Subcutaneous adipose tissue (tissue), 4 donors: ENCODE data around the gene ACADVL. TPM values are rescaled to one million over a fixed set of nuclear protein-coding genes. Genes with fewer than 3 reads are reported as not detected.

ENCODE experiments used
- total RNA-seq, 4 donors: library from RNA; depleted of rRNA; stranded (reverse); fragments of >200 nt; gene quantifications; one replicate each; pipeline ENCODE4 v1.1.0, GENCODE V29; 2016
- TF ChIP-seq, protein P1 (sequence below): fragments of 450-650 bp; IDR thresholded peaks from one replicate; pipeline ENCODE4 v1.5.1; 2016; ENCODE audit warnings: low read depth, mild to moderate bottlenecking, control low read depth, antibody characterized with exemption, moderate library complexity

The ACADVL gene
- total RNA-seq, 4 donors from 2014 or later: 533 to 1,103 (median 672) TPM

DNA sequence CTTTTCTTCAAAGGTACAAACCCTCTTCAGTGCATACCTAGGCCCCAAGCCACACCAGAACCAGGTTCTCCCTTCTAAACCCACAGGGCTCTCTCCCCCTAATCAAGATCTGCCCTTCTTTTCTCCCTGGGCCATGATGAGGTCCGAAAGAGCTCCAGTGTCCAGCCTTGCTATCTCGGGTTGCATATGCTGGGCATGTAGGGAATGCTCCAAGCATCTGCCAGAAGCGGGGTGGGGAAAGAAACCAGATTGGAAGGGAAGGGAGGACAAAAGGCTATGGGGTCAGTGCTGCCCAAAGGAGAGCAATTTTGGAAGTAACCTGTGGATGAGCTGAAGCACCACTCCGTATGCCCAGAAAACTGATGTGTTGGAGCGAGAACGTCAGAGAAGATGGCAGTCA lies 29.5 kb downstream of the ACADVL start:
- TF ChIP-seq, protein P1, sequence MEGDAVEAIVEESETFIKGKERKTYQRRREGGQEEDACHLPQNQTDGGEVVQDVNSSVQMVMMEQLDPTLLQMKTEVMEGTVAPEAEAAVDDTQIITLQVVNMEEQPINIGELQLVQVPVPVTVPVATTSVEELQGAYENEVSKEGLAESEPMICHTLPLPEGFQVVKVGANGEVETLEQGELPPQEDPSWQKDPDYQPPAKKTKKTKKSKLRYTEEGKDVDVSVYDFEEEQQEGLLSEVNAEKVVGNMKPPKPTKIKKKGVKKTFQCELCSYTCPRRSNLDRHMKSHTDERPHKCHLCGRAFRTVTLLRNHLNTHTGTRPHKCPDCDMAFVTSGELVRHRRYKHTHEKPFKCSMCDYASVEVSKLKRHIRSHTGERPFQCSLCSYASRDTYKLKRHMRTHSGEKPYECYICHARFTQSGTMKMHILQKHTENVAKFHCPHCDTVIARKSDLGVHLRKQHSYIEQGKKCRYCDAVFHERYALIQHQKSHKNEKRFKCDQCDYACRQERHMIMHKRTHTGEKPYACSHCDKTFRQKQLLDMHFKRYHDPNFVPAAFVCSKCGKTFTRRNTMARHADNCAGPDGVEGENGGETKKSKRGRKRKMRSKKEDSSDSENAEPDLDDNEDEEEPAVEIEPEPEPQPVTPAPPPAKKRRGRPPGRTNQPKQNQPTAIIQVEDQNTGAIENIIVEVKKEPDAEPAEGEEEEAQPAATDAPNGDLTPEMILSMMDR: no peak

DNA sequence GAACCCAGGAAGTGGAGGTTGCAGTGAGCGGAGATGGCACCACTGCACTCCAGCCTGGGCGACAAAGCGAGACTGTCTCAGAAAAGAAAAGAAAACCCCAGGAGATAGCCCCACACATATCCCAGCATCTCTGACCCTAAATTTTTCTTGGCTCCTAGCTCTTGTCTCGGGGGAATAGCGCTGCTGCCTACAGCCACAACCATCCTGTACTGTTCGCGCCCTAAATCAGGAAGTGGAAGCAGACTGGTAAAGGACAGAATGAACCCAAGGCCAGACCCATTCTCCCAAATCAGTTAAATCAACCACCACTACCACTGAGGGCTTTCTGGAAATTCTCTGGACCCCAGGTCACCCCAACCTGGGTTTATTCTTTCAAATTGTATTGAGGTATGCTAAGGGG lies 30.1 kb downstream of the ACADVL start:
- TF ChIP-seq, protein P1: no peak

DNA sequence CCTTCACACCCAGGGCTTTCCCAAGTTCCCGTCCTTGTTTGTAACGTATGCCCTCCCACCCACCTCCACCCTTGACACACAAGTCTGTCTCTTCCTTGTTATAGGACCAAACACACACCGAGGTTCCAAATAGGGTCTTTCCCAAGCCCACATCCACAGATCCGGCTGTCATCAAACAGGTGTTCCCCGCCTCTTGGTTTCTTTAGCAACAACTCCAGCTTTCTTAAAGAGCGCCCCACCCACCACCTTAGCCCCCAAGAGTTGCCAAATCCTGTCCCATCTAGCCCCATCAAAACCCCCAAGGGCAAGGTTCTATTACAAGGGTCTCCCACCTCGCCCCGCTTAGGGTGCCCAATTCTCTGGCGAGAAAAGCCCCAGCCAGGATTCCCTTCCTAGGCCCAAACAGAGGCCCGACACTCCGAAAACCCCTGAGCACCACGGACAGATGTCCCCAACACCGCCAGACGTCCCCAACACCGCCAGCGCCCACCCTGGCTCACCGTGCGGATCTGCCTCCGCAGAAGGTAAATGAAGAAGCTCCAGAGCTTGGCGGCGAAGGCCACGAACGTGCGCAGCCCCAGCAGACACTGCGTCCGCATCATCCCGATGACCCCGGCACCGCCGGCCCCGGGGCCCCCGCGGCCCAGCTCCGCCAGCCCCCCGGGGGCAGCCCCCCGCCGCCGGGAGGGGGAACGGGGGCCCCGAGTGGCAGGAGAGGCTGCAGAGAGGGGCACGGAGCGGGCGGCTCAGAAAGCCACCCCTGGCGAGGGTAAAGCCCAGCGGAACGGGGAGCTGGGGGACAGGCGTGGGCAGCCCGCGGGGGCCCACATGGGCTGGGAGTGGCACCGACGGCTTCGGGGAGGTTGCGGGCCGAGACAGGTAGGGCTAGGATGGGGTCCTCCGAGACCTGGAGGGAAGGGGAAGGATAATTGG lies 31.2 kb downstream of the ACADVL start:
- TF ChIP-seq, protein P1: no peak

DNA sequence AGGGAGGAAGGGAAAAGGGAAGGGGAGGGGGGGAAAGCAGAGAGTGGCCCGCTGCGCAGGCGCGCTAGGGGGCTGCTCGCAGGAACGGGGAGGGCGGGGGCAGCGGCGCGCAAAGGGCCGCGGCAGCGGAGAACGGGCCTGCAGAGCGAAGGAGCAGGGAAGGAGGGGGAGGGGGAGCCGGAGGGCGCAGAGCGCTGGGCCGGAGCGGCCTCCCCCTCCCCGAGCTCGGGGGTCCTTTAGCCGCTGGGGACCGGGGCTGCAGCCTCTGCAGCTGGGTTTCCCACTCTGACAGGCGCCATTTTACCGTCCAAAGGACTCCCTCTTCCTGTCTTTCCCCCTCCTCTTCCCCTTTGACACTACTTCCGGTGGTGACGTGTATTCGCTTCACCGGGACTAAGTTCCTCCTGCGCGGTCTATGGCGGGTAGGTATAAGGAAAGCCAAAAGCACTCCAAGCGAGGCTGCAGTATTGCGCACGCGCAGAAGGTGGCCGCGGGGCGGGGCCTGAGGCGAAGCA lies 32.0 kb downstream of the ACADVL start, which contains the start of gene CTDNEP1:
TSS of gene CTDNEP1 (minus strand) at position 74 of the 515 bp plus-strand sequence. CDS start 438 bp downstream, outside the sequence.
- TF ChIP-seq, protein P1: no peak

DNA sequence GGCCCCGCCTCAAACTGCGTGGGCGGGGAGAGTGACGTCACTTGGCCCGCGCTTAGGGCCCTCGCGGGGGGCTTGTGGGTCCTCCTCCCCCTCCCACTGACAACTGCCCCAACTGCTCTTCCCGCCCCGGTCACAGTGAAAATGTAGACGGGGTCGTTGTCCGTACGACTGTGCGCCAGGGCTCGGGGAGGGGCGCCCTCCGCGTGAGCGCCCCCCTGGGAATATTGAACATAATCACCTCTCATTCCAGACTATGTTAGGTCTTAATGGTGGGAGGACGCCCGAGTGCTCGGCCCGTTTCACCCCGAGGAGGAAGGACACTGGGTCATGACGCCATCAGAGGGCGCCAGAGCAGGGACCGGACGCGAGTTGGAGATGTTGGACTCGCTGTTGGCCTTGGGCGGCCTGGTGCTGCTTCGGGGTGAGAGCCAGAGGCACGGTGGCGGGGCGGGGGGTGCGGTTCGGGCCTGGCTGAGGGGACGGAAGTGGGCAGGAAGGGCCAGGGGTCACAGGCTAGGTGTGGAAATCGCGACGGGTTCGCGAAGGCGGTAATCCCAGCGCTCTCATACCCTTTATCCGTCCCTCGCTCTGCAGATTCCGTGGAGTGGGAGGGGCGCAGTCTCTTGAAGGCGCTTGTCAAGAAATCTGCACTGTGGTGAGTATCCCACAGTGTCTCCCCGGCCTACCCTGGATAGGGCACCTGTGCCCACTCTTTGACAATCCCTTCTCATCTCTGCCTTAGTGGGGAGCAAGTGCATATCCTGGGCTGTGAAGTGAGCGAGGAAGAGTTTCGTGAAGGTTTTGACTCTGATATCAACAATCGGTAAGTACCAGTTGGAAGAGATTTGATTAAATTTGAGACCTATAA lies 32.7 kb downstream of the ACADVL start, which contains the start of gene ELP5:
TSS of gene ELP5 (plus strand) at position 40 of the 868 bp plus-strand sequence. CDS start at position 376, 336 bp downstream.
- TF ChIP-seq, protein P1: no peak

DNA sequence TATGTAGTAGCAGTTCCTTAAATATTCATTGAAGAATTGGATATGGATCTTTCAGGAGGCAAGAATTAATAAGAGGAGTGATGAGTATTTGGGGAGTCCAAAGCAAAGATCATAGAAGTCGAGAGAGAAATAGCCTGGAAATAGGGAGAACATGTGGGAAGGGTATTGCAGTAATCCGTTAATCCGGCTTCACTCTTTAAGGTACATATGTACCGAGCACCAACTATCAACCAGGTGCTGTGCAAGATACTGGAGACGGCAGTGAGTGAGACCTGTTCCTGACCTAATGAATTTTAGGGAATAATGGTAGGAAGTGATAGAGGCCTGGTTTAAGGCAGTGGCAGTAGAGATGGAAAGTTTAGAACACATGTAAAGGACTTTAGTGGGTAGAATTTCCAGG lies 33.3 kb downstream of the ACADVL start:
- TF ChIP-seq, protein P1: no peak
